Measurements from ENCODE around the gene UNC45A. TPM values are rescaled to one million over a fixed set of nuclear protein-coding genes. Genes with fewer than 3 reads are reported as not detected.
"Not testable (repeated sequence)": the region's sequence is repeated elsewhere in the genome, so short reads cannot be mapped to it uniquely, and the experiment has no call there.

Gene UNC45A
- total RNA-seq, 1 donor from 2014 or later: 56.2 TPM

DNA sequence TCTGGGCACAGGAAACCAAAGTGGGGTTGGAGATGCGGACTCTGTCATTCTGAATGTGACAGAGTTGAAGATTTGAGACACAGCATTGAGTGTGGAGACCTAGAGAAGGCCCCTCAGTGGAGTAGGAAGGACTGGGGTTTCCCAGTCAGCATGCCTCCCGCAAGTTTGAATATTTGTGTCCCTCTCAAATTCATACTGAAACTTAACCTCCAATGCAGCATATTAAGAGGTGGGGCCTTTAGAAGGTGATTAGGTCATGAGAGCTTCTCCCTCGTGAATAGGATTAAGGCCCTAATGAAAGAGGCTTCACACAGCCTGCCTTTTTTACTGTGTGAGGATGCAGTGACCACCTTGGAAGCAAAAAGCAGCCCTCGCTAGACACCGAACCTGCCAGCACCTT is 10.7 kb upstream of the UNC45A start:
- Mint-ChIP-seq H3K9me3 (ENCODE audit: unreplicated experiment) (no peaks in the 10 kb centered on the region), H3K36me3 (ENCODE audit: low read depth, unreplicated experiment) (peaks cover 14% of the 10 kb centered on the region), H3K27ac (ENCODE audit: unreplicated experiment) (no peak overlapping the region), H3K4me1 (ENCODE audit: low read depth, unreplicated experiment) (no peaks in the 10 kb centered on the region), H3K27me3 (ENCODE audit: low read depth, unreplicated experiment) (peaks cover 2% of the 10 kb centered on the region), H3K4me3 (ENCODE audit: unreplicated experiment) (no peak overlapping the region)
- no peaks in the 10 kb centered on the region for H3K79me2 ChIP-seq (ENCODE audit: insufficient read depth, low read length)
- no peaks in the 10 kb centered on the region for H3K27me3 ChIP-seq (ENCODE audit: insufficient read depth, low read length)
- no peaks in the 10 kb centered on the region for H3K9me3 ChIP-seq (ENCODE audit: insufficient read depth, low read depth, low read length)
- H3K27ac ChIP-seq (ENCODE audit: low read depth, low read length): no peak overlapping the region
- no peak for FAIRE-seq
- no peak overlapping the region for H3K4me3 ChIP-seq (ENCODE audit: insufficient read depth, low read depth, low read length)
- DNase-seq (ENCODE audit: low read depth): no peak
- no peak overlapping the region for H3K4me2 ChIP-seq (ENCODE audit: low read length)
- H4K20me1 ChIP-seq (ENCODE audit: insufficient read depth, low read length): no peaks in the 10 kb centered on the region
- H2AFZ ChIP-seq (ENCODE audit: low read depth, low read length): no peak overlapping the region
- no peaks in the 10 kb centered on the region for H3K4me1 ChIP-seq (ENCODE audit: insufficient read depth, low read length)
- TF ChIP-seq, protein P1, sequence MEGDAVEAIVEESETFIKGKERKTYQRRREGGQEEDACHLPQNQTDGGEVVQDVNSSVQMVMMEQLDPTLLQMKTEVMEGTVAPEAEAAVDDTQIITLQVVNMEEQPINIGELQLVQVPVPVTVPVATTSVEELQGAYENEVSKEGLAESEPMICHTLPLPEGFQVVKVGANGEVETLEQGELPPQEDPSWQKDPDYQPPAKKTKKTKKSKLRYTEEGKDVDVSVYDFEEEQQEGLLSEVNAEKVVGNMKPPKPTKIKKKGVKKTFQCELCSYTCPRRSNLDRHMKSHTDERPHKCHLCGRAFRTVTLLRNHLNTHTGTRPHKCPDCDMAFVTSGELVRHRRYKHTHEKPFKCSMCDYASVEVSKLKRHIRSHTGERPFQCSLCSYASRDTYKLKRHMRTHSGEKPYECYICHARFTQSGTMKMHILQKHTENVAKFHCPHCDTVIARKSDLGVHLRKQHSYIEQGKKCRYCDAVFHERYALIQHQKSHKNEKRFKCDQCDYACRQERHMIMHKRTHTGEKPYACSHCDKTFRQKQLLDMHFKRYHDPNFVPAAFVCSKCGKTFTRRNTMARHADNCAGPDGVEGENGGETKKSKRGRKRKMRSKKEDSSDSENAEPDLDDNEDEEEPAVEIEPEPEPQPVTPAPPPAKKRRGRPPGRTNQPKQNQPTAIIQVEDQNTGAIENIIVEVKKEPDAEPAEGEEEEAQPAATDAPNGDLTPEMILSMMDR (IDR thresholded peaks at IDR 0.05; ENCODE audit: insufficient read depth, low read depth, low read length): no peak
- TF ChIP-seq EZH2 (IDR thresholded peaks at IDR 0.05; ENCODE audit: insufficient read depth, low read length): no peak
- H3K9ac ChIP-seq (ENCODE audit: low read length): no peak overlapping the region
- peaks cover 3% of the 10 kb centered on the region for H3K36me3 ChIP-seq (ENCODE audit: insufficient read depth, low read length)

DNA sequence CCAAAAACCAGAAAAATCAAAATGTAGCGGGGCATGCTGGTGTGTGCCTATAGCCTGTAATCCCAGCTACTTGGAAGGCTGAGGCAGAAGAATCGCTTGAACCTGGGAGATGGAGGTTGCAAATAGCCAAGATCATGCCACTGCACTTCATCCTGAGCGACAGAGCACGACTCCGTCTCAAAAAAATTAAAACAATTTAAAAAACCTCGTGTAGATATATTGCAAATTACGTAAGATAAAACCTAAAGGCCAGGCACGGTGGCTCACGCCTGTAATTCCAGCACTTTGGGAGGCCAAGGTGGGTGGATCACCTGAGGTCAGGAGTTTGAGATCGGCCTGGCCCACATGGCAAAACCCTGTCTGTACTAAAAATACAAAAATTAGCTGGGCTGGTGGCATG is 8.3 kb upstream of the UNC45A start:
- H3K27me3 Mint-ChIP-seq (ENCODE audit: low read depth, unreplicated experiment); H3K4me2 ChIP-seq (ENCODE audit: low read length); H3K4me3 Mint-ChIP-seq (ENCODE audit: unreplicated experiment); H3K4me1 Mint-ChIP-seq (ENCODE audit: low read depth, unreplicated experiment); FAIRE-seq; H3K36me3 Mint-ChIP-seq (ENCODE audit: low read depth, unreplicated experiment); DNase-seq (ENCODE audit: low read depth); H2AFZ ChIP-seq (ENCODE audit: low read depth, low read length); H3K9me3 Mint-ChIP-seq (ENCODE audit: unreplicated experiment); H3K79me2 ChIP-seq (ENCODE audit: insufficient read depth, low read length); H3K27ac Mint-ChIP-seq (ENCODE audit: unreplicated experiment); H3K9me3 ChIP-seq (ENCODE audit: insufficient read depth, low read depth, low read length); H3K9ac ChIP-seq (ENCODE audit: low read length); H3K4me3 ChIP-seq (ENCODE audit: insufficient read depth, low read depth, low read length); H4K20me1 ChIP-seq (ENCODE audit: insufficient read depth, low read length); H3K27me3 ChIP-seq (ENCODE audit: insufficient read depth, low read length); H3K36me3 ChIP-seq (ENCODE audit: insufficient read depth, low read length); H3K27ac ChIP-seq (ENCODE audit: low read depth, low read length): not testable (repeated sequence)
- H3K4me1 ChIP-seq (ENCODE audit: insufficient read depth, low read length): peaks cover 12% of the 10 kb centered on the region

DNA sequence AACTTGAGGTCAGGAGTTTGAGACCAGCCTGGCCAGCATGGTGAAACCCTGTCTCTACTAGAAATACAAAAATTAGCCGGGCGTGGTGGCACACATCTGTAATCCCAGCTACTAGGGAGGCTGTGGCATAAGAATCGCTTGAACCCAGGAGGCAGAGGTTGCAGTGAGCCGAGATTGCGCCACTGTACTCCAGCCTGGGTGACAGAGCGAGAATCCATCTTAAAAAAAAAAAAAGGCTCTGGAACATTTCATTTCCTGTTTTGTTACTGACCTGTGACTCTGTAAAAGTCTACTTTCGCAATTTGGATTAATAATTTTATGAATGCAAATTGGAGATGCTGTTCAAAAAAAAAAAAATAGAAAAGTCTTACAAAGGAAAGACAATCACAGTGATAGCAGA is 7.0 kb upstream of the UNC45A start:
- not testable (repeated sequence) for H3K79me2 ChIP-seq (ENCODE audit: insufficient read depth, low read length); H3K4me3 ChIP-seq (ENCODE audit: insufficient read depth, low read depth, low read length); H2AFZ ChIP-seq (ENCODE audit: low read depth, low read length); H3K9me3 Mint-ChIP-seq (ENCODE audit: unreplicated experiment); H3K27me3 ChIP-seq (ENCODE audit: insufficient read depth, low read length); FAIRE-seq; H3K9me3 ChIP-seq (ENCODE audit: insufficient read depth, low read depth, low read length); H3K36me3 Mint-ChIP-seq (ENCODE audit: low read depth, unreplicated experiment); H3K4me2 ChIP-seq (ENCODE audit: low read length); H3K4me1 Mint-ChIP-seq (ENCODE audit: low read depth, unreplicated experiment); H3K27ac Mint-ChIP-seq (ENCODE audit: unreplicated experiment); H3K27me3 Mint-ChIP-seq (ENCODE audit: low read depth, unreplicated experiment); H3K9ac ChIP-seq (ENCODE audit: low read length); H3K36me3 ChIP-seq (ENCODE audit: insufficient read depth, low read length); H3K27ac ChIP-seq (ENCODE audit: low read depth, low read length); H4K20me1 ChIP-seq (ENCODE audit: insufficient read depth, low read length); DNase-seq (ENCODE audit: low read depth); H3K4me3 Mint-ChIP-seq (ENCODE audit: unreplicated experiment)
- H3K4me1 ChIP-seq (ENCODE audit: insufficient read depth, low read length): peaks cover 15% of the 10 kb centered on the region

All from astrocyte (in vitro differentiated cells and primary cell).